Smooth muscle cell (in vitro differentiated cells): ENCODE results near the gene SEMA3B. TPM values are rescaled to one million over a fixed set of nuclear protein-coding genes. Genes with fewer than 3 reads are reported as not detected.

Source experiments
- DNase-seq: peaks from one replicate; lab custom pipeline; 2025; ENCODE audit not compliant: unreplicated experiment; lab: John Stamatoyannopoulos, UW
- H2AFZ ChIP-seq: fragments of 200-600 bp; sonication (generic); 2 replicates; pipeline ENCODE4 v1.6.0; 2016; ENCODE audit warnings: antibody characterized with exemption, low read depth, mild to moderate bottlenecking
- H3F3A ChIP-seq: fragments of 200-600 bp; sonication (generic); 2 replicates; pipeline ENCODE4 v1.6.0; 2017; ENCODE audit warnings: antibody characterized with exemption, low read depth
- H3K27ac ChIP-seq: fragments of 200-600 bp; sonication (generic); 2 replicates; pipeline ENCODE4 v1.5.1; 2016; ENCODE audit warnings: low read depth, mild to moderate bottlenecking
- H3K27me3 ChIP-seq: fragments of 200-600 bp; sonication (generic); 2 replicates; pipeline ENCODE4 v1.6.1; 2016; ENCODE audit warnings: low read depth, mild to moderate bottlenecking
- H3K36me3 ChIP-seq: fragments of 200-600 bp; sonication (generic); 2 replicates; pipeline ENCODE4 v1.5.1; 2016; ENCODE audit warnings: low read depth
- H3K4me1 ChIP-seq: fragments of 200-600 bp; sonication (generic); 2 replicates; pipeline ENCODE4 v1.5.1; 2016; ENCODE audit warnings: low read depth
- H3K4me2 ChIP-seq: fragments of 200-600 bp; sonication (generic); 2 replicates; pipeline ENCODE4 v1.6.0; 2016; ENCODE audit warnings: mild to moderate bottlenecking
- H3K4me3 ChIP-seq: fragments of 200-600 bp; sonication (generic); 2 replicates; pipeline ENCODE4 v1.5.1; 2016; ENCODE audit warnings: mild to moderate bottlenecking
- H3K79me2 ChIP-seq: fragments of 200-600 bp; sonication (generic); 2 replicates; pipeline ENCODE4 v1.6.0; 2016; ENCODE audit warnings: low read depth, mild to moderate bottlenecking
- H3K9ac ChIP-seq: fragments of 200-600 bp; sonication (generic); 2 replicates; pipeline ENCODE4 v1.6.0; 2016; ENCODE audit warnings: low read depth
- H3K9me3 ChIP-seq: fragments of 200-600 bp; sonication (generic); replicated peaks from 2 replicates; pipeline ENCODE4 v1.5.1; 2016; ENCODE audit warnings: low read depth
- H4K20me1 ChIP-seq: fragments of 200-600 bp; sonication (generic); 2 replicates; pipeline ENCODE4 v1.6.0; 2016; ENCODE audit warnings: low read depth
- WGBS: methylation state at CpG from one replicate; pipeline ENCODE4 v1.1.7; 2016; ENCODE audit warnings: low lambda C conversion rate; 5-methylcytosine and 5-hydroxymethylcytosine counted together
- polyA plus RNA-seq: library from polyadenylated mRNA; unstranded; fragments of >200 nt; fragmentation: Nextera tagmentation; extraction: Ambion mirVana; gene quantifications from 2 replicates; pipeline ENCODE4 v1.2.1, GENCODE V29; 2016
- total RNA-seq: library from RNA; depleted of rRNA; stranded (reverse); fragments of >200 nt; gene quantifications from 2 replicates; pipeline ENCODE4 v1.2.3, GENCODE V29; 2014
- TF ChIP-seq, protein P1 (sequence below): fragments of 200-600 bp; sonication (generic); IDR thresholded peaks from 2 replicates; pipeline ENCODE4 v1.5.1; 2017; ENCODE audit warnings: borderline replicate concordance, mild to moderate bottlenecking, antibody characterized with exemption; ENCODE audit not compliant: insufficient read depth, poor library complexity, severe bottlenecking

SEMA3B gene
- total and polyA plus RNA-seq, 2 experiments from 2014 or later = 26.3 to 48.3 TPM

DNA sequence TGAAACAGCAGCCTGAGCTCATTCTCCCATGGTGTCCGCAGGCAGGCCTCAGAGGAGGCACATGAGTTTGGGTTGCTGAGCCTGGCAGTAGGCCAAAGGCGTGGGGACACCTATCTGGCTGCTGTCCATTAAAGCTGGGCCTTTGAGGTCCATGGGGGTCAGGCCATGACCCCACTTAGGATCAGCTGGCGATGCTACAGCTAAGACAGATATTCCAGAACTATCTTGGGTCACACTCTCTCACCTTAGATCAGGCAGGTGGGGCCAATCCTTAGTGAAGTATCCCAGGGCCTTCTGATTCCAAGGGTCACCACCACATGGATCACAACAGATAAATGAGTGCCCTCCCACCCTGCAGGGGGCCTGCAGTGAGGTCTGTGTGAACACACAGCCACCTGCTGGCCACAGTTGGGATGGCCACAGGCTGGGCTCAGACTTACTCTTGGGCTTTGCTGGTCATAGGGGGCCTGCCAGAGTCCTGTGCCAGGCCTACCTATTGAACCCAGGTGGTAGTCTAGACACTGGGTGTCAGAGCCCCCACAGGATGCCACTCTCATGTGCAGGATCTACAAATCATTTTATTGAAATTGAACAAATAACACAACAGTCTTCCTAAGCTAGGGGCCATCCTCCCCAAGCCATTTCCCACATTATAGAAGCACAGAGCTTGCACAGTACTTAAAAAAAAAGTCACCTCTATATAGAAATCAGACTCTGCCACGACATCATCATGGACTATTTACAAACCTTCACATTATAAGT, 55.6 kb downstream of the SEMA3B start:
- TF ChIP-seq, protein P1, sequence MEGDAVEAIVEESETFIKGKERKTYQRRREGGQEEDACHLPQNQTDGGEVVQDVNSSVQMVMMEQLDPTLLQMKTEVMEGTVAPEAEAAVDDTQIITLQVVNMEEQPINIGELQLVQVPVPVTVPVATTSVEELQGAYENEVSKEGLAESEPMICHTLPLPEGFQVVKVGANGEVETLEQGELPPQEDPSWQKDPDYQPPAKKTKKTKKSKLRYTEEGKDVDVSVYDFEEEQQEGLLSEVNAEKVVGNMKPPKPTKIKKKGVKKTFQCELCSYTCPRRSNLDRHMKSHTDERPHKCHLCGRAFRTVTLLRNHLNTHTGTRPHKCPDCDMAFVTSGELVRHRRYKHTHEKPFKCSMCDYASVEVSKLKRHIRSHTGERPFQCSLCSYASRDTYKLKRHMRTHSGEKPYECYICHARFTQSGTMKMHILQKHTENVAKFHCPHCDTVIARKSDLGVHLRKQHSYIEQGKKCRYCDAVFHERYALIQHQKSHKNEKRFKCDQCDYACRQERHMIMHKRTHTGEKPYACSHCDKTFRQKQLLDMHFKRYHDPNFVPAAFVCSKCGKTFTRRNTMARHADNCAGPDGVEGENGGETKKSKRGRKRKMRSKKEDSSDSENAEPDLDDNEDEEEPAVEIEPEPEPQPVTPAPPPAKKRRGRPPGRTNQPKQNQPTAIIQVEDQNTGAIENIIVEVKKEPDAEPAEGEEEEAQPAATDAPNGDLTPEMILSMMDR = peak; percentile 81
- no peak overlapping the region for H3K27ac ChIP-seq
- 63% methylated on average over 4 of the region's 4 CpGs for WGBS

DNA sequence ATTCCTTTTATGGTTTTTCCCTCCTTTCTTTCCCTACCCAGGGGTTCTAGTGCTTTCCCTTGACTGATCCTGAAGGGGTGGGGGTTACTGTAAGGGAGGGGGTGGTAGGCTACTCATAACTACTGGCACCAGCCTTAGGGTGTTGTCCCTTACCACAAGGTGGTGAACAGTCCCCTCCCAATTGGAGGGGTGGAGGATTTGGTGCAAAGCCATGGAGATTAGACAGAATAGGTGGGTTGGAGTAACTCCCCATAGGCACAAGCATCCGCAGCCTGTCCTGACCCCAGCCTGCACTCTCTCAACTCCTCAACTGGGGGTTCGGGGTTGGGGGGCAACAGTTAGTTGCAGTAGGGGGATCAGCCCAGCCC, 56.1 kb downstream of the SEMA3B start:
- Histone ChIP-seq H3K27ac (no peak overlapping the region), H4K20me1 (no peaks in the 10 kb centered on the region), H3K4me3 (no peak overlapping the region), H3K4me1 (peaks cover 23% of the 10 kb centered on the region), H3K79me2 (peaks cover 22% of the 10 kb centered on the region), H3K9ac (no peak overlapping the region), H3F3A (peaks cover 12% of the 10 kb centered on the region), H3K4me2 (no peak overlapping the region), H3K36me3 (no peaks in the 10 kb centered on the region), H3K9me3 (no peaks in the 10 kb centered on the region), H3K27me3 (no peaks in the 10 kb centered on the region), H2AFZ (no peak overlapping the region)
- WGBS = 93% methylated on average over 2 of the region's 2 CpGs
- TF ChIP-seq, protein P1 = no peak
- no peak for DNase-seq

More for the DNA sequence above, 55.6 kb downstream of the SEMA3B start:
- Histone ChIP-seq H3K27me3 (no peaks in the 10 kb centered on the region), H3K9me3 (no peaks in the 10 kb centered on the region), H3K4me2 (no peak overlapping the region), H3K9ac (no peak overlapping the region), H3F3A (peaks cover 12% of the 10 kb centered on the region), H3K36me3 (no peaks in the 10 kb centered on the region), H2AFZ (no peak overlapping the region), H3K79me2 (peaks cover 27% of the 10 kb centered on the region), H3K4me3 (no peak overlapping the region), H4K20me1 (no peaks in the 10 kb centered on the region), H3K4me1 (peaks cover 27% of the 10 kb centered on the region)
- no peak for DNase-seq

DNA sequence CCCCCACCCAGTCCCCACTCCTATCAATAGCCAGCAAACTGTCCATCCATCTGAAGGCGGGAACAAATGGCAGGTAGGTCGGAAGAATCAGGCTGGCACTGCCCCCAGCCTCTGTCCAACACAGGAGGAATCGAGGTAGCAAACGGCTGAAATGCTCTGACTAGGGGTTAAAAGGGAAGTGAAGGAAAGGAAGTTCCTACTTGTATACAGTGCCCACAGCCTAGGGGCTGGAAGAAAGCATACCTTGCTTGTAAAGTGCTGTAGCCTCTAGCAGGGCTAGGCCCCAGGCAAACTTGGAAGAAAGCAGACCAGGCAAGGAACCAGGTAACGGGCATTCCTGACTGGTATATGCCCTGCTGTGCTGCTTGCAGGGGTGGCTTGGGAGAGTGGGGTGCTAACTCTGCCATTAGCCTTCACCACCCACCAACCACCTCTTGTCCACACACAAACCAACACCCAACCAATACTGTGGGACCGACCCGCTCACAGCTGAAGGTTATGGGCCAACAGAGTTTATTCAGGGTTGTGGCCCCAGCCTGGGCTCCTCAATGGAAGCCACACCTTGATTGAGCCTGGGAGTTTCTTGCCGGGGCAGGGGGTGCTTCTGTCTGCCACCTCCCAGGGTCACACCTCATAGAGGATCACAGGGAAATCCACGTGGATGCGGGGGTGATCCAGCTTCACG, 56.7 kb downstream of the SEMA3B start:
- WGBS = 96% methylated on average over 11 of the region's 11 CpGs
- TF ChIP-seq, protein P1 = no peak

More for the DNA sequence above, 56.7 kb downstream of the SEMA3B start:
- Histone ChIP-seq H3K4me2 (no peak overlapping the region), H3K79me2 (peaks cover 17% of the 10 kb centered on the region), H3K4me3 (no peak overlapping the region), H3K9ac (no peak overlapping the region), H3K36me3 (no peaks in the 10 kb centered on the region), H2AFZ (no peak overlapping the region), H3F3A (peaks cover 12% of the 10 kb centered on the region), H3K4me1 (peaks cover 19% of the 10 kb centered on the region), H3K27ac (no peak overlapping the region), H4K20me1 (no peaks in the 10 kb centered on the region), H3K27me3 (no peaks in the 10 kb centered on the region), H3K9me3 (no peaks in the 10 kb centered on the region)
- DNase-seq = no peak
